VCaP (cell line): ENCODE results near the gene ACVR2B.

ENCODE experiments used
- H3K27ac ChIP-seq: fragments of 450-650 bp; 2 replicates; pipeline ENCODE4 v1.5.1; 2017
- TF ChIP-seq, protein P1 (sequence below): fragments of 450-650 bp; conservative IDR thresholded peaks from 2 replicates; pipeline ENCODE4 v1.5.1; 2017; ENCODE audit warnings: mild to moderate bottlenecking, moderate library complexity

ACVR2B gene

DNA sequence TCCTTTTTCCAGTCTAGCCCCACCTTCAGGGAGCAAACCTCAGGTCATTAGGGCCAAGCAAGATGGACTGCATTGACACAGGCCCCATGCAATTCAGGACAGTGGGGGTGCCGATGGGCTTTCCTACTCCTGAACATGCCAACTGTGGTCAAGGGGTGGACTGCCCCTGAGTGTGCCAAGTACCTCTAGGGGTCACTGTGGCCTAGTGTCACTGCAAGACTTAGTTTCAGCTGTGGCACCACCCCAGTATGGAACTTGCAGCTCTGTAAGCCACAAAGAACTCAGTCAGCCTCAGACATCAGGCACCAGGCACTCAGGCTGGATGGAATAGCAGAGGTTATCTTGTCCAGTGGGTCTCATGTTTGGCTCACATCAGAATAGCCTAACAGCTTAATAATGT lies 74.8 kb downstream of the ACVR2B start:
- TF ChIP-seq, protein P1, sequence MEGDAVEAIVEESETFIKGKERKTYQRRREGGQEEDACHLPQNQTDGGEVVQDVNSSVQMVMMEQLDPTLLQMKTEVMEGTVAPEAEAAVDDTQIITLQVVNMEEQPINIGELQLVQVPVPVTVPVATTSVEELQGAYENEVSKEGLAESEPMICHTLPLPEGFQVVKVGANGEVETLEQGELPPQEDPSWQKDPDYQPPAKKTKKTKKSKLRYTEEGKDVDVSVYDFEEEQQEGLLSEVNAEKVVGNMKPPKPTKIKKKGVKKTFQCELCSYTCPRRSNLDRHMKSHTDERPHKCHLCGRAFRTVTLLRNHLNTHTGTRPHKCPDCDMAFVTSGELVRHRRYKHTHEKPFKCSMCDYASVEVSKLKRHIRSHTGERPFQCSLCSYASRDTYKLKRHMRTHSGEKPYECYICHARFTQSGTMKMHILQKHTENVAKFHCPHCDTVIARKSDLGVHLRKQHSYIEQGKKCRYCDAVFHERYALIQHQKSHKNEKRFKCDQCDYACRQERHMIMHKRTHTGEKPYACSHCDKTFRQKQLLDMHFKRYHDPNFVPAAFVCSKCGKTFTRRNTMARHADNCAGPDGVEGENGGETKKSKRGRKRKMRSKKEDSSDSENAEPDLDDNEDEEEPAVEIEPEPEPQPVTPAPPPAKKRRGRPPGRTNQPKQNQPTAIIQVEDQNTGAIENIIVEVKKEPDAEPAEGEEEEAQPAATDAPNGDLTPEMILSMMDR: peak; percentile 26
- no peak overlapping the region for H3K27ac ChIP-seq

DNA sequence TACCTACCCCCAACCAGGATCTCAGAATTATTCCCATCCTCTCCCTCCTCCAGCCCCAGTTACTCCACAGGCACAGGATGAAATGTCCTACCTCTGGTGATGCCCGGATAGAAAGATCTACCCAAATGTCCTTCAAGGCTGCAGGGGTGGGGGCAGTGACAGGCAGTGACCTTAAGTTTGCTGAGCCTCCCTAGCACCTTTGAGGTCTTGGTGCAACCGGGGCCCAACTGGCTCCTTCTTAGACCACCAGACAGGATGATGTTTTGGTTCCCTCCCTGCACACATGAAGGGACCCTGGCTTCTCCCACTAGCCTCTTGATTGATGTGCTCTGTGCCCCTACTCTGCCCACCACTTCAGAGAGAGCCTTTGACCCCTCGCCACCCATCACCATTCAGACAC lies 78.8 kb downstream of the ACVR2B start:
- no peak overlapping the region for H3K27ac ChIP-seq
- TF ChIP-seq, protein P1: no peak

DNA sequence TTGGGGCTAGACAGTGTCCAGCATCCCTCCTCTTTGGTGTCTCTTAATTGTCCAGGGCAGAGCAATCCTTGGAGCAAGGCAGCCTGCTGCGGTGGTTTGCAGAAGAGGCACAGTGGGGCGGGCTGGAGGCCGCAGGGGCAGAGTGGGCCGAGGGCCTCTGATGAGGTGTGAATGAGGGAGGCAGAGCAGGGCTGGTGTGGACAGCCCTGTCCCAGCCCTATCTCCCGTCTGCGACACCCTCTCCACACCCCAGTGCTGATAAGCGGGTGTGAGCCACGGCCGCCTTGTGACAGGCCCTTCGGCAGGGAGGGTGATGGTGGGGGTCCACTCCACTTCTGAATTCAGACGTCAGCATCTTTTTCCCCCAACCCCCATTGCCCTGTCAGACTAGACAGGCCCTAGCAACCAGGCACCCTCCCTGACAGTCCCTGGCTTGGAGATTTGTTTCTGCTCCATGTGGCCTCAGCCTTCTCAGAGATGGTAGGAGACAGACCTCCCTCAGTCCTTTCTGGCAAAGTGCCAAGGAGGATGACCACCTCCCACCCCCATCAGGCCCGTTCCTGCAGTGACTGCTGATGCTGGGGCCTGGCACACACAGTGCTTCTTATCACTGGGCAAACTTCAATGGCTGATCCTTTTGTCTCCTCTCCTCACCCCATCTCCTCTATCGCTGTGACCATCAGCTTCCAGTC lies 79.7 kb downstream of the ACVR2B start:
- no peak overlapping the region for H3K27ac ChIP-seq
- TF ChIP-seq, protein P1: no peak

DNA sequence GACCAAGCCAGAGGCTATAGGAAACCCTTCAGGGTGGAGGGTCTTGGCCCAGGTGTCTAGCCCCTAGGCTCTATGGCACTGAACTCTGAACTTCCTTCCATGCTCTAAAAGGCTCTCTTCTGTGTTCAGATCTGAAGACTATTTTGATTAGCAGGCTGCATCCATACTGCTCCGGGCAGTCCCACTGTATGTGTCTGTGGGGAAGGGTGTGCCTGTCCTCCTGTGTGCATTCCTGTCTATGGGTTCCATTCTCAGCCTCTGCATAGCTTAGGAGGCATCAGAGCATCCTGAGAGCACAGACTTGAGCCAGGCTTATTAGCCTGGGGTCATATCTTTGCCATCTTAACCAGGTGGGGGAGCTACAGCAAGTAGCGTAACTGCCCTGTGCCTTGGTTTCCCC lies 80.5 kb downstream of the ACVR2B start:
- TF ChIP-seq, protein P1: no peak
- no peak overlapping the region for H3K27ac ChIP-seq

- TF ChIP-seq, protein P1: no peak
- no peak overlapping the region for H3K27ac ChIP-seq
Observed at GRCh38 chr3:38534604-38535003, 80.9 kb downstream of the ACVR2B start.

DNA sequence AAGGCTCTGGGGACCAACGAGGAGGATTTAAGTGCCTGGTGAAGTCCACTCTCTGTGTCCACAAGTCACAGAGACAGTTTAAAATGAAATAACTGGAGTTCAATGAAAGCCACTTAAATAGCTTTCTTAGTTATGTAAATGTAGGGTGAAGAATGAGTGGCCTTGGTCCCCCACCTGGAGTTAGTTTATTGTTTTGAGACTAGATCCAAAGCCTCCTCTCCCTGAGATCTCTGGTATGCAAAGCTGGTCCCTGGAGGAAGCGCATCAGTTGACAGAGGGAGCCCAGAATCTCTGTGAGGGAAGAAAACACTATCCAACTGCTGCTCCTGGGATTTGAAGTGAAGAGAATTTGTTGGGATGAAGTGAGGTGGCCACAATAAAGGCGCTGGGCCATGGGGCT lies 83.0 kb downstream of the ACVR2B start:
- H3K27ac ChIP-seq: no peak overlapping the region
- TF ChIP-seq, protein P1: no peak

- H3K27ac ChIP-seq: no peak overlapping the region
- TF ChIP-seq, protein P1: no peak
Observed at GRCh38 chr3:38538773-38539353, 85.2 kb downstream of the ACVR2B start.
